ENCODE results near the gene CHID1. TPM values are rescaled to one million over a fixed set of nuclear protein-coding genes. Genes with fewer than 3 reads are reported as not detected.

The CHID1 gene
- total and polyA plus RNA-seq, 2 of the 8 experiments (the other 6 are each of a cell fraction or from before 2014, with no cell fraction given), result 81.2 to 88.5 TPM

DNA sequence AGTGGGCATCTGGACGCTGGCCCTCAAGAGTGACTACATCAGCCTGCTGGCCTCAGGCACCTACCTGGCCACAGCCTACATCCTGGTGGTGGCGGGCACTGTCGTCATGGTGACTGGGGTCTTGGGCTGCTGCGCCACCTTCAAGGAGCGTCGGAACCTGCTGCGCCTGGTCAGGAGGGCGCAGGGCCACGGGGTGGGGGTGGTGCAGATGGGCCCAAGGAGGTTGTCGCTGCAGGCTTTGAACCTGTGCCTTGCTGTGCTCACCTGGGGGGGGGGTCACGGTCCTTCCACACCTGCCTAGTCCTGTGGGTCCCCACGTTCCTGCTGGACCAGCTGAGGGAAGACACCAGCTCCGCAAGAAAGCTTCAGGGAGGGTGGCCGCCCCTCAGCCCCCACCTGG lies 74.3 kb downstream of the CHID1 start:
- Histone ChIP-seq H3K79me1 (ENCODE audit: low read depth, low read length) (peaks cover 9% of the 10 kb centered on the region; the same call in 1 of the 2 replicates), H3K18ac (ENCODE audit: extremely low read depth, low read length) (no peak overlapping the region), H2BK5ac (ENCODE audit: low read depth, low read length) (no peak overlapping the region), H3K79me2 (ENCODE audit: control insufficient read depth in 1 of 2, insufficient read depth in 2 of 2, low read length in 2 of 2) (peaks cover 0 to 7% of the 10 kb centered on the region in 2 experiments; a peak in 2 of 4 replicates), H3K4me3 (ENCODE audit: extremely low read depth in 1 of 4, insufficient read depth in 2 of 4, low read depth in 3 of 4, low read length in 4 of 4) (no peak overlapping the region), H3K14ac (ENCODE audit: insufficient read length) (no peak overlapping the region), H2AFZ (ENCODE audit: low read length) (no peak overlapping the region), H2AK5ac (ENCODE audit: low read depth, low read length) (no peak overlapping the region), H4K8ac (ENCODE audit: extremely low read depth, insufficient read depth, low read length) (no peak overlapping the region), H3K4ac (replicated peaks; ENCODE audit: insufficient read length, low read depth, low read length) (no peak overlapping the region), H3K4me1 (replicated peaks in 1 of 4; ENCODE audit: control insufficient read depth in 3 of 4, insufficient read depth in 4 of 4, low read length in 3 of 4) (peaks cover 0 to 32% (median 26%) of the 10 kb centered on the region in 4 experiments; a peak in 6 of 7 replicates), H3K9ac (replicated peaks in 1 of 4; ENCODE audit: extremely low read depth in 1 of 4, low read depth in 3 of 4, low read length in 3 of 4) (no peak overlapping the region), H3K23ac (ENCODE audit: insufficient read length) (no peak overlapping the region), H2BK120ac (replicated peaks; ENCODE audit: low read depth, low read length) (no peak overlapping the region), H4K91ac (replicated peaks; ENCODE audit: insufficient read length, low read length) (no peak overlapping the region), H4K5ac (ENCODE audit: insufficient read length, low read depth, low read length) (no peak overlapping the region), H2BK12ac (ENCODE audit: low read depth, low read length) (no peak overlapping the region), H2BK15ac (ENCODE audit: low read length) (no peak overlapping the region), H3K4me2 (ENCODE audit: insufficient read depth in 1 of 2, low read depth in 2 of 2, low read length in 2 of 2) (no peak overlapping the region), H3K23me2 (ENCODE audit: low read depth, low read length) (peaks cover 14% of the 10 kb centered on the region; the same call in 1 of the 2 replicates), H3K36me3 (ENCODE audit: control insufficient read depth in 2 of 4, insufficient read depth in 4 of 4, low read length in 3 of 4) (peaks cover 10 to 30% (median 24%) of the 10 kb centered on the region in 4 experiments; a peak in 7 of 8 replicates), H4K20me1 (replicated peaks in 1 of 2; ENCODE audit: control insufficient read depth in 1 of 2, insufficient read depth in 2 of 2, low read length in 2 of 2) (peaks cover 5 to 42% of the 10 kb centered on the region in 2 experiments), H3K27me3 (replicated peaks in 1 of 4; ENCODE audit: control insufficient read depth in 3 of 4, extremely low read depth in 1 of 4, insufficient read depth in 3 of 4, low read length in 3 of 4) (peaks cover 3 to 11% (median 11%) of the 10 kb centered on the region in 4 experiments; a peak in 6 of 7 replicates), H2BK20ac (ENCODE audit: low read length) (no peak overlapping the region), H3K56ac (replicated peaks; ENCODE audit: insufficient read length, low read depth, low read length) (no peak overlapping the region), H3K9me3 (ENCODE audit: insufficient read depth in 2 of 2, low read depth in 1 of 2, low read length in 1 of 2) (no peaks in the 10 kb centered on the region), H3K27ac (ENCODE audit: low read depth, low read length) (no peak overlapping the region)
- POLR2A ChIA-PET (ENCODE audit: partially characterized antibody), result interaction anchor here (0.9 to 53.0 kb wide), 4 partner anchors 6 to 59 kb away, joined by 4 to 1917 read pairs (median 1076); partner anchors contain the start of genes CD151, CEND1, CRACR2B and GATD1
- TF ChIP-seq JUND (IDR thresholded peaks at IDR 0.05; ENCODE audit: low read length) (no peak), RXRA (IDR thresholded peaks at IDR 0.05; ENCODE audit: insufficient read depth, low read depth, low read length) (no peak), SP4 (IDR thresholded peaks at IDR 0.05; ENCODE audit: low read length) (no peak), TAF7 (optimal IDR thresholded peaks at IDR 0.05; ENCODE audit: borderline replicate concordance, low read depth, low read length) (no peak), JUN (IDR thresholded peaks at IDR 0.05; ENCODE audit: low read depth, low read length) (no peak), TAF1 (IDR thresholded peaks at IDR 0.05; ENCODE audit: low read depth, low read length) (no peak), TBP (IDR thresholded peaks at IDR 0.05; ENCODE audit: low read depth, low read length) (no peak), SP1 (IDR thresholded peaks at IDR 0.05; ENCODE audit: low read depth, low read length) (no peak)
- TF ChIP-seq, protein P1, sequence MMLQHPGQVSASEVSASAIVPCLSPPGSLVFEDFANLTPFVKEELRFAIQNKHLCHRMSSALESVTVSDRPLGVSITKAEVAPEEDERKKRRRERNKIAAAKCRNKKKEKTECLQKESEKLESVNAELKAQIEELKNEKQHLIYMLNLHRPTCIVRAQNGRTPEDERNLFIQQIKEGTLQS (IDR thresholded peaks at IDR 0.05; ENCODE audit: insufficient read depth, low read depth, low read length), result no peak
- CTCF ChIA-PET (ENCODE audit: partially characterized antibody), result interaction anchor here (1.1 to 2.9 kb wide), 3 partner anchors 12 to 62 kb away, joined by 3 to 10 read pairs (median 5); no protein-coding TSS in a partner anchor
- DNase-seq (ENCODE audit: low read depth in 1 of 2, low spot score in 2 of 2) (no peak), FAIRE-seq (no peak)
- 95% methylated on average over 13 of the region's 14 CpGs; no CpG with 5 or more reads in 1 of the 2 experiments for WGBS, 2 experiments (ENCODE audit: extremely low coverage in 1 of 2, insufficient coverage in 1 of 2, insufficient read length in 1 of 2, insufficient replicate concordance in 2 of 2, low coverage in 1 of 2, low lambda C conversion rate in 2 of 2, missing lambda C conversion rate in 1 of 2)
